ENCODE results near the gene MROH9.

Gene MROH9

GRCh38 chr1:171081763-171082201 is 146.4 kb downstream of the MROH9 start:
- DNase-seq (ENCODE audit: low read depth in 2 of 2): no peak

GRCh38 chr1:171082606-171083005 is 147.3 kb downstream of the MROH9 start:
- DNase-seq (ENCODE audit: low read depth in 2 of 2): no peak

GRCh38 chr1:171083222-171083621 is 147.9 kb downstream of the MROH9 start:
- no peak for DNase-seq (ENCODE audit: low read depth in 2 of 2)

- no peak for DNase-seq (ENCODE audit: low read depth in 2 of 2)
Measured at GRCh38 chr1:171084091-171084490, 148.8 kb downstream of the MROH9 start.

GRCh38 chr1:171084870-171085269 is 149.5 kb downstream of the MROH9 start:
- DNase-seq (ENCODE audit: low read depth in 2 of 2): no peak

GRCh38 chr1:171087896-171088295 is 152.6 kb downstream of the MROH9 start:
- no peak for DNase-seq (ENCODE audit: low read depth in 2 of 2)

GRCh38 chr1:171090604-171091003 is 155.3 kb downstream of the MROH9 start, which contains the start of gene FMO3:
TSS of gene FMO3 (plus strand) at chr1:171090905. CDS start at chr1:171092659, 1,754 bp downstream.
- no peak for DNase-seq (ENCODE audit: low read depth in 2 of 2)

GRCh38 chr1:171103862-171104261 is 168.5 kb downstream of the MROH9 start:
- DNase-seq (ENCODE audit: low read depth in 2 of 2): no peak

- DNase-seq (ENCODE audit: low read depth in 2 of 2): no peak
Measured at GRCh38 chr1:171107262-171107940, 172.1 kb downstream of the MROH9 start.

GRCh38 chr1:171107969-171108368 is 172.6 kb downstream of the MROH9 start:
- DNase-seq (ENCODE audit: low read depth in 2 of 2): no peak

GRCh38 chr1:171109966-171110365 is 174.6 kb downstream of the MROH9 start:
- DNase-seq (ENCODE audit: low read depth in 2 of 2): no peak

- DNase-seq (ENCODE audit: low read depth in 2 of 2): no peak
Measured at GRCh38 chr1:171110621-171111326, 175.4 kb downstream of the MROH9 start.

GRCh38 chr1:171112119-171112518 is 176.8 kb downstream of the MROH9 start:
- no peak for DNase-seq (ENCODE audit: low read depth in 2 of 2)

GRCh38 chr1:171113382-171113781 is 178.0 kb downstream of the MROH9 start:
- DNase-seq (ENCODE audit: low read depth in 2 of 2): no peak
